GM23248 (cell line): Measurements from ENCODE around the gene SOCS2.

ENCODE experiments used
- EZH2 ChIP-seq: fragments of 200-600 bp; sonication (generic); IDR thresholded peaks from 2 replicates; pipeline ENCODE4 v1.6.1; 2018; ENCODE audit warnings: antibody characterized with exemption, mild to moderate bottlenecking; ENCODE audit not compliant: insufficient read depth, poor library complexity, severe bottlenecking
- EZH2phosphoT487 ChIP-seq: fragments of 200-600 bp; sonication (generic); IDR thresholded peaks from 2 replicates; pipeline ENCODE4 v1.6.1; 2018; ENCODE audit warnings: antibody characterized with exemption, moderate library complexity, mild to moderate bottlenecking, low read depth; ENCODE audit not compliant: insufficient read depth

DNA sequence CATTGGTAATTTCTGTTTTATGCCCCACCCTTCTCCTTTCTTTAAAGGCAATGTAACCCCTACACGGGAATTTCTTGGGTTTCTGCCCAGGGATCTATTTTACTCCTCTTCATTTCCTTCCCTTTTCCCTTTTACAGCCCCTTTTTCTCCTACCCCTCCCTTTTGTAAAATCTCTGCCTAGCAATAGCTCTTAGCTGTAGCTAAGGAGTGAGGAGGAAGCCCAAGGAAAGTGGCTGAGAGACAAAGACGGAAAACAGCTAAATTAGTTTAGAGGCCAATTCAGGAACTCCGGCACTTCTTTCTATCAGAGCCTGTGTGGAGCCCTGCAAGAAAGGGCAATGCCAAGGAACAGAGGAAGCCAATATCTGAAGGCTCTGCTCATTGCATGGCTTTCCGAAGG lies 40.3 kb downstream of the SOCS2 start:
- TF ChIP-seq EZH2 (no peak), EZH2phosphoT487 (no peak)
